Measurements from ENCODE around the gene SERGEF.

GRCh38 chr11:17846852-17847453 lies 165.9 kb downstream of the SERGEF start:
- TF ChIP-seq SMC3 (IDR thresholded peaks at IDR 0.05) (no peak), REST (IDR thresholded peaks at IDR 0.05) (no peak), CTCF (IDR thresholded peaks at IDR 0.05) (no peak), POLR2A (IDR thresholded peaks at IDR 0.05; ENCODE audit: low read length) (no peak), EHMT2 (IDR thresholded peaks at IDR 0.05; ENCODE audit: low read depth) (no peak)

Measured in A549 (cell line).